NCI-H2196 treated with DMSO at 0.1 percent for 48 hours (cell line): ENCODE data around the gene AP5S1.
"Not testable (repeated sequence)": the region's sequence is repeated elsewhere in the genome, so short reads cannot be mapped to it uniquely, and the experiment has no call there.

ENCODE experiments used
- DNase-seq: peaks from one replicate; lab custom pipeline; 2025; ENCODE audit not compliant: unreplicated experiment; lab: John Stamatoyannopoulos, UW

Gene AP5S1

DNA sequence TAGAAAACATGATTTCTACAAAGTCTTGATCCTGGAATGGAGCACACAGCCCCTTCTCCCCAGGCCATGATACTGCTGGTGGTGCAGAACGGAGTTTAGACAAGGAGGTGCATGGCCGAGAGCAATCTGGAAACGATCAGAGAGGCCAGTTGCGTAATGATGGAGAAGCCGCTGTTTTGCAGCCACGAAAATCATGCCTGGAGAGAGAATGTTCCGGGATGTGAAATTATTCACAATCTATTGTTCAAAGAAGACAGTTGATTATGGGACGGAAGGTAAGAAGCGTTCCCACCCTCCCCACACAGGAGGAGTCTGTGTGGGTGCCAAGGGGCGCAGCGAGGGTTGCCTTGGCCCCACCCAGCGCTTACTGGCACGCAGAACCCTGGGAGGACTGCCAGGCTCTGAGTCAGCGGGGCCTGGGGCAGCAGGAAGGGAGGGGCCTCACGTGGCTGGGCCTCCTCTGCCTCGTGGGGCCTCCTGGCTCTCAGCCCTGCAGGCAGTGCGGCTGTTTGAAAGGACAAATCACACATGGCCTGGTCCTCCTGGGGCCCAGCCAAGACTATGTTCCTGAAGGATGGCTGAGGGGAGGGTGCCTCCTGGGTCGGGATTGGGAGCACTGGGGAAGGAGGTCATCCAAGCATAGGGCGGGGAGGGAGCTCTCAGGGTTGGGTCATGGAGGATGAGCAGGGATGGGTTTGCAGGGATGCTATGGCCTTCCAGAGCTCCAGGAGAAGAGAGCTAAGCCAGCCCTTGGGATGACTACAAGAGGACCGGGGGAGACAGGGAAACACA lies 8.7 kb upstream of the AP5S1 start:
- peak; percentile 93 for DNase-seq

DNA sequence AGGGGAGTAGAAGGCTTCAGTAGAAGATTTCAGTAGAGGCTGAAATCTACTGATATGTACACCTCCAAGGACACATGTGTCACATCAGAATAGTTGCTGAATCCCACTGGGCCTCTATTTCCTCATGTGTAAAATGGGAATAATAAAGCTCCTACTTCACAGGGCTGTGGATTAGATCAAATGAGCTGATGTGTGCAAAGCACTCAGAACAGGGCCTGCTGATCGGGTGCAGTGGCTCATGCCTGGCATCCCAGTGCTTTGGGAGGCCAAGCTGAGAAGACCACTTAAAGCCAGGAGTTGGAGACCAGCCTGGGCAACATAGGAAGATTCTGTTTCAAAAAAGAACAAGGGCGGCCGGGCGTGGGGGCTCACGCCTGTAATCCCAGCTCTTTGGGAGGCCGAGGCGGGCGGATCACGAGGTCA lies 8.1 kb upstream of the AP5S1 start:
- DNase-seq: no peak

DNA sequence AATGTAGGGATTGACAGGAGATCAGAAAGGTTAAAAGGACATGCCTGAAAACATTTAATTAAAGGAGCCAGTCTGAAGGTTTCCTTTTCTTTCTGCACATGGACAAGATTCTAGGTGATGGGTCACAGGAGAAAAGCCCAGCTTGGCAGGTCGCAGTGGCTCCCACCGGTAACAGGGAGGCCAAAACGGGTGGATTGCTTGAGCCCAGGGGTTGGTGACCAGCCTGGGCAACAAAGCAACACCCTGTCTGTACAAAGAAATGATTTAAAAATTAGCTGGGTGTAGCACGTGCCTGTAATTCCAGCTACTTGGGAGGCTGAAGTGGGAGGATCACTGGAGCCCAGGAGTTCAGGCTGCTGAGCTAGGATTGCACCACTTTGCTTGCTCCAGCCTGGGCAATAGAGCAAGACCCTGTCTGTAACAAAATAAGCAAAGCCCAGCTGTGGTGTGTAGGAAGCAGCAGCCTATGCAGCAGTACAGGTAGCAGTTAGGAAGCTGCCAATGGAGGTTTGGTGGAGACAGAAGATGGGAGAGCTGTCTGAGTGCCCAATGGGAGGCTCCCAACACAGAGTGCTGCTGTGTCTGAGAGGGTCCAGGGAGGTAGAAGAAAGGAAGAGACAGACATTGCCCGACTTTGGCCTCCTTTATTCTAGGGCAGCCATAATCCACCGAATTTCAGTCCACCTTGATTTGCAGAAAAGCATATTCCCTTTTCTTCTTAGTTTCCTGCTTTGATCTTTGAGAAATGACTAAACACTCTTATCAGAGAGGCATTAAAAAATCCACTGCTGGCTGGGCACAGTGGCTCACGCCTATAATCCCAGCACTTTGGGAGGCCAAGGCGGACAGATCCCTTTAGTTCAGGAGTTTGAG lies 7.1 kb upstream of the AP5S1 start:
- no peak for DNase-seq

DNA sequence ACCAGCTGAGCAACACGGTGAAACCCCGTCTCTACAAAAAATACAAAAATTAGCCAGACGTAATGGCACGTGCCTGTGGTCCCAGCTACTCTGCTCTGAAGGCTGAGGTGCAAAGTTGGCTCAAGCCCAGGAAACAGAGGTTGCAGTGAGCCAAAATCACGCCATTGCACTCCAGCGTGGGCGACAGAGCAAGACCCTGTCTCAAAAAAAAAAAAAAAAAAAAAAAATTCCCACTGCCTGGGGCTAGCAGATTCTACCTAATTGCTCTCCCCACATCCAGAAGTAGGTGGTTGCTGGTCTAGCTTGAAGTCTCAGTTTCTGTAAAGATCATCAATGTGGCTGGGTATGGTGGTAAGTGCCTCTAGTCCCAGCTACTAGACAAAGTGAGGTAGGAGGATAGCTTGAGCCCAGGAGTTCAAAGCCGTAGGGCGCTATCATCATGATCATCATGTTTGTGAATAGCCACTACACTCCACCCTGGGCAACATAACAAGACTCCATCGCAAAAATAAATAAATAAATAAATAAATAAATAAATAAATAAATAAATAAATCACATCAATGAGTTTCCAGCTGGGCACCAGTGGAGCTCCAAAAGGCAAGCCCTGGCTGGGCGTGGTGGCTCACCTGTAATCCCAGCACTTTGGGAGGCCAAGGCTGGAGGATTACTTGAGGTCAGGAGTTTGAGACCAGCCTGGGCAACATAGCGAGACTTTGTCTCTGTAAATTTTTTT lies 6.3 kb upstream of the AP5S1 start:
- no peak for DNase-seq

DNA sequence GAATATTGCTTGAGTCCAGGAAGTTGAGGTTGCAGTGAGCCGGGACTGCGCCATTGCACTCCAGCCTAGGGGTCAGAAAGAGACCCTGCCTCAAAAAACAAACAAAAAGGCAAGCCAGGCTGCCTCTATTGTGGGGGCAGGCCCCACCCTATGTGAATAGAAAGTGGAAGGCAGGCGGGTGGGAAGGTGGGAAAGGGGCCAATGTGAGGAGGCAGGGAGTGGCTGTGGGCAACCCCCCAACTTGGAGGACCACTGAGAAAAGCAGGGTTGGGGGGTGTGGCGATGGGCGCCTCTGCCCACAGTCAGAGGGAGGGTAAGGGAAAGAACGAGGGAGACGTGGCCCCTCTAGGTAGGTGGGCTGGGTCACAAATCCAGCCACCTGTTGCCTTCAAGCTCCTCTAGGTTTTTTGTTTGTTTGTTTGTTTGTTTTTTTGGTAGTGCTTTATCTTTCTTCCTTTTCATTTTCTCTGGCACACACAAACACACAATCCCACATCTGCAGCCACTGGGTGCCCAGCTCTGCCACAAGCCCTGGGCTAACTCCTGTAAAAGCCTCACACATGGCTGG lies 5.3 kb upstream of the AP5S1 start:
- no peak for DNase-seq

DNA sequence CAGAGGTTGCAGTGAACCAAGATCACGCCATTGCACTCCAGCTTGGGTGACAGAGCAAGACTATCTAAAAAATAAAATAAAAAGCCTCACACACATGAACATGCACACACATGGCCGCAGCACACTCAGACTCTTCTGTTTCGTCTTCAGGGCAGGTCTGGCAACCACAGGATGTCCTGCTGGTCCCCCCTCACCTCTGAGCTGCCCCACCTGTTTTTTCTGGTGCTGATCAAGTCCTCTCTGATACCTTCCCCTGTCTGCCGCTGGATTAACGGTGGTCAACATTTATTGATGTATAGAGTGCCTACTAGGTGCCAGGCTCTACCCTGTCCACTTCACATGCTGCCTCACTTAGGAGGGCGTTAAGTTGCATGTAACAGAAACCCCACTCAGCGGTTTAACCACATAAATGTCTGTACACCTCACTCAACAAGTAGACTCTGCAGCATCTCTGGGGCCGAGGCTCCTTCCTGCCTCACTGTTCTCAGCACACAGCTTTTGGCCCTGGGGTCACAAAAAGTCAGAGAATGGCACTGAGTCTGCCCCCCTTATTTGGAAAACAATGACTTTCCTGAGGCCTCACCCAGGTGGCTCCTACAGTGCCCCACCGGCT lies 4.5 kb upstream of the AP5S1 start:
- no peak for DNase-seq

DNA sequence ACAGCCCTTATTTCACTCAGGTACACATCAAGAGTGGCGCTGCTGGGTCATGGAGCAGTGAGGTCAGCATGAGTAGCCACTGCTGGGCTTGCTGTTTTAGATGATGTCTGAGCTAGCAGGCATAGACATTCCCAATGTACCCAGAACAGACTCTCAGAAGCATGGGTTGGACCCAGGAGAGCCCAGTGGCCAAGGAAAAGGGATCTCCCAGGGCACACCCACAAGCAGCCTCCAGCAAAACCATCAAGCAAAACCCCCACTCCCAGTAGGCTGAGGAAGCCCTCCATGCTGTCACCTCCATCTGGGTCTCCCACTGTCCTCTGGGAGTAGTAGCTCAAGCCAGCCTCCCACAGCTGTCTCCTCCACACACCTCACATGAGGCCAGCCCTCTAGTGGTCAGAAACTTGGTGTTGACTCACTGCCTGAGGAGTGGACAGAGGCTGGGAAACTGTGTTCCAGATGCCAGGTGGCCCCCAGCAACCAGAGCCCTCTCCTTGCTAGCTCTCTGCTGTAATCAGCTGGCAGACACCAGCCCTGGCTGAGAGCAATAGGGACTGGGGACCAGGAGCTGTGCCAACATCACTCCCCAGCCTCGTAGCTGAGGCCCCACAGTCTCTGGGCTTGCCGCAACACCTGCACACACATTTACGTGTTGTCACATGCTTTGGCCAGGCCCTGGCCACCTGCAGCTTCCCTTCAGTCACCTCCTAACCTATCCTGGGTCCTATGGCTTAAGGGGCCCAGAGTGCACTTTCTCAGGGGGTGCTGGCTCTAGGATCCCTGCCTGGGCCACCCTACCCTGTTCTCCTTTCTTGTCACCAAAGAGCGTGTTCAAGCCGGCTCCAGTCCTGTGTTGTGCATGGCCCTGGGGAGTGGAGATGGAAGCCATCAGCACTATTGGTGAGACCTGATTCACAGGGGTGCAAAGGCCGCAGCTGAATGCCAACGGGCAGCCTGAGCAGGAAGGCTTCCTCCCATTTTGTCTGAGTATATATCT lies 1.9 kb upstream of the AP5S1 start:
- peak; percentile 77 for DNase-seq

DNA sequence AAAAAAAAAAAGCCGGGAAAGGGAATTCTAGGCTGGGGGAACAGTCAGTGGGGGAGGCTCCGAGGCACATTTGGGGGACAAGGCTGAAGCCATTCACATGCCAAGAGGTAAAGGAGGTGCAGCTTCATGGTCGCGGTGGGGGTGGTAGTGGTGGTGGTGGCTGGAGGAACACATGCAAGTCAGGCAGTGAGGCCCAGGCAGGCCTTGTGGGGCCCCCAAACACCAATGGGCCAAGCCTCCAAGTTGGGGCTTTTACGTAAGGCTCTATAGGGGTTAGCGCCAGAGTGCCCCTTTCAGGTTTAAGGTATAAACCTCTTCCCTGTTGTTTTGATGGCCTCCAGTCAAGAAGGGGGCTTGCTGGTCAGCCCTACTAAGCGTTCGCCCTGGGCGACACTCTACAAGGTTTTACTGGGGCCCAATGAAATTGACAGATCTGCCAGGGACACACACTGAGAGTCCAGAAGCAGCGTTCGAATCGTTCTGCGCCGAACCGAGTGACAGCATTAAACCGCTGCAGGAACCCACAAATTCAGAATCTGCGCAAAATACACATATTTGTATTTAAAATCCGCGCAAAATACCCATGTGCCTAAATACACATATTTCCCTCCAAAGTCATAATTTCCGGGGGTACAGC lies 818 bp upstream of the AP5S1 start:
- no peak for DNase-seq

DNA sequence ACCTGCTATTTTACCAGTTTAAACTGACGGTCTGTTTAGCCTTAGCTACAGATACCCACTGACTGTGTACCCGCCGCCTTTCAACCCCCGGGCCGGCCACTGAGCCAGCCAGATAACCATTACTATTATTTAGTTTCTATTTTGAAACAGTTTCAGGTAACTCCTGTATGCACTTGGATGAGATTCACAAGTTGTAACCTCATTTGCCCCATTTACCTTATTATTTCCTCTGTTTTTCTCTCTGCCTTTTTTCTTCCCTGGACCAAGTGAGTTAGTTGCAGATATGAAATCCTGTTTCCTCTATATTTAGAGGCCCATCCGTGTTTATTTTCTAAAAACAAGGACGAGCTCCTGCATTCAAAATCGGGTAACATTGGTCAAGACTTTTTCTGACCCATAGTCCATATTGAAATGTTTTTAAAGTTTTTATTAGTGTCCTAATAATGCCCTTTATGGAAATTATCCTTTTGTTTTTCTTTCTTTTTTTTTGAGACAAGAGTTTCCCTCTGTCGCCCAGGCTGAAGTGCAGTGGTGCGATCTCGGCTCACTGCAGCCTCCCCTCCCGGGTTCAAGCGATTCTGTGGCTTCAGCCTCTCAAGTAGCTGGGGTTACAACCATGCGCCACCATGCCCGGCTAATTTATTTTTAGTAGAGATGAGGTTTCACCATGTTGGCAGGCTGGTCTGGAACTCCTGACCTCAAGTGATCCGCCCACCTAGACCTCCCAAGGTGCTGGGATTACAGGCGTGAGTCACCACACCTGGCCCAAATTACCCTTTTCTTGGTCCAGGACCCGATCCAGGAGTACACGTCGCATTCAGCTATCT lies 767 bp downstream of the AP5S1 start:
- no peak for DNase-seq

DNA sequence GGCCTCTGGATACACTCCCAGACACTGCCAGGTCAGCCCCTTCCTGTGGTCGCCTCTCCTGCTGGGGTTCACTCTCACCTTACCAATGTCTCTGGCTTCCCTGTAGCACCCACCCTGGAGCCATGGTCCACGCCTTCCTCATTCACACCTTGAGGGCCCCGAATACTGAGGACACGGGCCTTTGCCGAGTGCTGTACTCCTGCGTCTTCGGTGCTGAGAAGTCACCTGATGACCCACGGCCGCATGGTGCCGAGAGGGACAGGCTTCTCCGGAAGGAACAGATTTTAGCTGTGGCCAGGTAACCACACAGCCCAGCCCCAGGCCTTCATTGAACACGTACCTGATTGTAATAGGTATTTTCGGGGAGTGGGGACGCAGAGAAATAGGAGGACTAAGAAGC lies 1.6 kb downstream of the AP5S1 start:
- no peak for DNase-seq

DNA sequence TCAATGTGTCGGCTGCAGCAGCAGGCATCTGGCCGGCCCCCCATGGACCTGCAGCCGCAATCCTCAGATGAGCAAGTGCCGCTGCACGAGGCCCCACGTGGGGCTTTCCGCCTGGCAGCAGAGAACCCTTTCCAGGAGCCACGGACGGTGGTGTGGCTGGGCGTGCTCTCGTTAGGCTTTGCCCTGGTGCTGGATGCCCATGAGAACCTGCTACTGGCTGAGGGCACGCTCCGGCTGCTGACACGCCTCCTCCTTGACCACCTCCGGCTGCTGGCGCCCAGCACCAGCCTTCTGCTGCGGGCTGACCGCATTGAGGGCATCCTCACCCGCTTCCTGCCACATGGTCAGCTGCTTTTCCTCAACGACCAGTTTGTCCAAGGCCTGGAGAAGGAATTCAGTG lies 3.5 kb downstream of the AP5S1 start:
- DNase-seq: no peak

DNA sequence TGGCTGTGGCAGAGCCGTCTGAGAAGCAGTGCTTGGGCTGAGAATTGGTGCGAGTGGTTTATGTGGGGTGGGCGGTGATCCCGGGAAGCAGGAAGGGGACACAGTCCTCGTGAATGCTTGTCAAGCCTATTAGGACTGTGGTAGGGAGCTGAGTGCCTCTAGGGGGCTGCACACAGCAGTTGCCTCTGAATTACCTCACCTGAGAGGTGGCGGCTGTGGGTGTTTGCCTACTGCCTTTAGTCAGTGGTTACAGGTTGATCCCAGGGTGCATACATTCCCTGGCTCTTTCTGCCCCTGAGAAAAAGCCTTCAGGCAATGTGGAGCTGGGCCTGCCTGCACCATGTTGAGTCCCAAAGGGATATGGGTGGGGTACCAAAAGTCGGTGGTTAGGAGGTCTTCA lies 5.2 kb downstream of the AP5S1 start:
- no peak for DNase-seq

DNA sequence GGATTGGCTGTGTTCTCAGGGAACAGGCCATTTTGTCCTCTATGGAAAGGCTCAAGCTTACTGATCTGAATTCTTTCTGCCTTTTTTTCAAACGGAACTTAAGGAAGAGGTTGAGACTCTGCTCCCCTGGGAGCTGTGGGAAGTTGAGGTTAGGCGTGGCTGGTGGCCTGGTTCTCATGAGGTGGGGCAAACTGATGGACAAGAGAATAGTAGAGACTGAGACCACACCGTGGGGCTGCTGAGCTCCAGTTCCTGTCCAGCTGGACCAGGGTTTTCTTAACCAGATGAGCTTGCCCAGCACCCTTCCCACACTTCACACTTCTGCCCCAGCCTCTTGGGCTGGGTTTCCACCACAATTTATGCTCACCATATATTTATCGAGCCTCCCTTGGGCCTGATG lies 6.1 kb downstream of the AP5S1 start:
- no peak for DNase-seq

DNA sequence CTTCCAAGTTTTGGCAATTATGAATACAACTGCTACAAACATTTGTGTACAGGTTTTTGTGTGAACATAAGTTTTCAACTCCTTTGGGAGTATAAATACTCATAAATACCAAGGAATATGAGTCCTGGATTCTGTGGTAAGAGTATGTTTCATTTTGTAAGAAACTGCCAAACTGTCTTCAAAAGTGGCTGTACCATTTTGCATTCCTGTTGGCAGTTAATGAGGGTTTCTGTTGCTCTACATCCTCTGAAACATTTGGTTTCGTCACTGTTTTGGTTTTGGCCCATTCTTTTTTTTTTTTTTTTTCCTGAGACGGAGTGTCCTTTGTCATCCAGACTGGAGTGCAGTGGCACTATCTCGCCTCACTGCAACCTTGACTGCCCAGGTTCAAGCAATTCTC lies 8.5 kb downstream of the AP5S1 start:
- no peak for DNase-seq

DNA sequence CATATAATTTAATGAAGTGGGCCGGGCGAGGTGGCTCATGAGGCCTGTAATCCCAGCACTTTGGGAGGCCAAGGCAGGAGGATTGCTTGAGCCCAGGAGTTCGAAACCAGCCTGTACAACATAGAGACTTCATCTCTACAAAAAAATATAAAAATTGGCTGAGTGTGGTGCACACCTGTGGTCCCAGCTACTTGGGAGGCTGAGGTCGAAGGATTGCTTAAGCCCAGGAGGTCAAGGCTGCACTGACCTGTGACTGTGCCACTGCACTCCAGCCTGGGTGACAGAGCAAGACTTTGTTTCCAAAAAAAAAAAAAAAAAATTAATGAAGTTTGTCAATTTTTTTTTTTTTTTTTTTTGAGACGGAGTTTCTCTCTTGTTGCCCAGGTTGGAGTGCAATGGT lies 9.5 kb downstream of the AP5S1 start:
- not testable (repeated sequence) for DNase-seq

DNA sequence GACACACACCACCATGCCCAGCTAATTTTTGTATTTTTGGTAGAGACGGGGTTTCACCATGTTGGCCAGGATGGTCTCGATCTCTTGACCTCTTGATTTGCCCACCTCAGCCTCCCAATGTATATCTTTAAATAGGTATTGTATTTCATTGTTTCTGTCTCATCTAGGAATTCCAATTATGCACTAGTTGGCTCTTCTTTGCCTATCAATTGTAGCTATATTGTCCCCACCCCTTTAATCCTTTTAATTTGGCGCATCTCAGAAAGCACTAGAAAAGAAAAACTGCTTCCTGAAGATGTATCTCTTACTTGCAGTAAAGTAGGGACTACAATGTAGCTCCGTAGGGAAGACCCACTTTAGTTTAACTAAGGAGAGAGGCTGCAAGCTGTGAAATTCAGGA lies 15.8 kb downstream of the AP5S1 start:
- DNase-seq: no peak

DNA sequence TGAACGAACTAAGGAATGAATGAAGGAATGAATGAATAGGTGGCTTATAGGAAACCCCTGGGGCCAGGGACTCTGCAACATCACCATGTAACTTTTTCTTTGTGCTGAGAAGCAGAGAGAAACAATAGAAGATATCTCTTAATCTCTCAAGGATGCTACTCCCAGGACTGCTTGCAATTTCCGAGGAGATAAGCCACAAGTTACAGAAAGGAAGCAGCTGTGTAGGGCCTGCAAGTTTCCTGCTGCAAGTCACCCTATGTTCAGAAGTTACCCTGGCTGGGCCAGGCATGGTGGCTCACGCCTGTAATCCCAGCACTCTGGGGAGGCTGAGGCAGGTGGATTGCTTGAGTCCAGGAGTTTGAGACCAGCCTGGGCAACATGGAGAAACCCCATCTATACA lies 19.0 kb downstream of the AP5S1 start:
- no peak for DNase-seq

DNA sequence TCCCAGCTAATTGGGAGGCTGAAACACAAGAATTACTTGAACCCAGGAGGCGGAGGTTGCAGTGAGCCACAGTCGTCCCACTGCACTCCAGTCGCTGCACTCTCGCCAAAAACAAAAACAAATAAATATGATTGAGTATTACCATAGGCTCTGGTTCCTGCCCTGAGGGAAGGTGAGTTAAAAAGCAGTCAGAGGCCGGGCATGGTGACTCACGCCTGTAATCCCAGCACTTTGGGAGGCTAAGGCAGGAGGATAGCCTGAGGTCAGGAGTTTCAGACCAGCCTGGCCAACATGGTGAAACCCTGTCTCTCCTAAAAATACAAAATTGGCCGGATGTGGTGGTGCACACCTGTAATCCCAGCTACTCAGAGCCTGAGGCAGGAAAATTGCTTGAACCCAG lies 19.9 kb downstream of the AP5S1 start:
- not testable (repeated sequence) for DNase-seq
